NCI-H2171 (cell line): ENCODE results near the gene ARID3C.

Experiments
- DNase-seq: peaks from one replicate; lab custom pipeline; 2025; lab: John Stamatoyannopoulos, UW

ARID3C gene

DNA sequence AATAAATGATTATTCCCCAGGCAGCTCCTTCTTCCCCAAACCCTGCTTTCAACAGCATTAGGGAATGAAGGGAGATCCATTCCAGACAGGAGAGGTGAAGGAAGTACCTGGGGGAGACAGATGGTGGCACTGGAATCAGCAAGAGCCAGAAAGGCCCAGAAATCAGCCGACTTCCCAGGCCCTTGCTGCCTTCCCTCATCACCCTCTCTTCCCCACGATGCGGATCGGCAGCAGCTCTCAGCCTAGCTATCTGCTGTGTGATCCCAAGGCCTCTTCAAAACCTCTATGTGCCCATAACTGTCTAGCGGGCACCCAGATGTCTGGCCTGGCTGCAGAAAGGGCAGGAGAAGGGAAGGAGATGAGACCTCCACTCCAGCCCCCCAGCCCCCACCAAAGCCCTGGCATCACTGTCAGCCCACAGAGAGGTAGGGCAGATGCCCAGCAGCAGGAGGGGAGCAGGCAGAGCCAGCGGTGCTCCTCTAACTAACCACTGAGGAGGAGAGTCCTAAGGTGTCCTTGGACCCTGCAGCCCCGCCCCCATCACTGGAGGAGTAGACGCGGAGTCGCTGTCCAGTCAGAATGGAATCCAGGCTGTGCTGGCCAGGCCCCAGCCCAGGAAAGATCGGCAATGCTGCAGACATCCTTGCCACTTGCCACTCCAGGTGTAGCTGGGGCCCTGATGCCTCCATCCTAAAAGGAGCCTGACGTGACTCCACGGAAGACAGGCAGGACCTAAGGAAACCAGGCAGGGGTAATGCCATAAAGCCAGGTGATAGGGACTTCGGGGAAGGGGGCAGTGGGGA lies 52.1 kb downstream of the ARID3C start:
- DNase-seq: no peak

DNA sequence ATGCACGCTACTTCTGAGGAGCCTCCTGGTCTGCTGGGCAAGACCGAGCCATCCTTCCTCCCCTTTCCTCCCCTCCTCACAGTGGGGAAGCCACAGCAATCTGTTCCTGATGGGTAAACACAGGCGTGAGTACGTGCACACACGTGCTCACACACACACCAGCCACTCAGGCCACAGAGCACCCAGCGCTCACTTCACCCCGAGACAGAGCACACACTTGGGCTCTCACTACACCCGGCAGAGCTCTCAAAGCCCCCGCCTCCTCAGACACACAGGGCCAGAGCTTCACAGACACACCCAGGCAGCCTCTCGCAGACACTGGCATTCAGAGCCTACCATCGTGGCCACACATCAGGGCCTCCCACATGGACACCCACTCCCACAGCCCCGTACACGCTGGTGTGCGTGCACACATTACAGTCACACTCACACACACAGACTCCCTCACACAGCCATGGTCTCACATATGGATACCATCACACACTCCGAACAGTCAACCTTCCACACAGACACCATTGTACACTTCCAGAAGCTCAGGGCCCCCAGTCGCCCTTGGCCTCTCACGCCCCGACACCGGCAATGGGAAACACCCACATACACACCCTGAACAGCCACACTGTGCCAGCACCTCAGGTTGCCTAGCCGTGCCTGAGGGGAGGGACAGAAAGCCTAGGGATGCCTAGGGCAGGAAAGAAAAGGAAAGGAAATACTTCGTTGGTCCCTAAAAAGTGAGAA lies 52.8 kb downstream of the ARID3C start:
- DNase-seq: no peak

DNA sequence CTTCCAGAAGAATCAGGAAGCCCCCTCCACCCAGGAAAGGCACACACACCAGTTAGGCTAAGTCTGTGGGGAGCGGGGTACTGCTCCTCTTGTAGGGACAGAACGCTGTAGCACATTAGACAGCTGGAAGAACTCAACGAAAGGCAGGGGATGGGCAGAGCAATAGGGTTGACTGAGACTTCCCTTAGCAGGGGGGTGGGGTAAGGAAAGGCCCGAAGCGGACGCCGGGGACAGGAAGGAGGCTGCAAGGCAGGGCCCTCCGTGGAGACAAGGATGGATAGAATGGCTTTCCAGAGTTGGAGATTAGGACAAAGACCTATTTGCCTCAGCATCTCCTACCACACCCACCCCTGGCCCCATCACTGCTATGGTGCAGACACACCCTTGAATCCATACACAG lies 53.6 kb downstream of the ARID3C start:
- no peak for DNase-seq

DNA sequence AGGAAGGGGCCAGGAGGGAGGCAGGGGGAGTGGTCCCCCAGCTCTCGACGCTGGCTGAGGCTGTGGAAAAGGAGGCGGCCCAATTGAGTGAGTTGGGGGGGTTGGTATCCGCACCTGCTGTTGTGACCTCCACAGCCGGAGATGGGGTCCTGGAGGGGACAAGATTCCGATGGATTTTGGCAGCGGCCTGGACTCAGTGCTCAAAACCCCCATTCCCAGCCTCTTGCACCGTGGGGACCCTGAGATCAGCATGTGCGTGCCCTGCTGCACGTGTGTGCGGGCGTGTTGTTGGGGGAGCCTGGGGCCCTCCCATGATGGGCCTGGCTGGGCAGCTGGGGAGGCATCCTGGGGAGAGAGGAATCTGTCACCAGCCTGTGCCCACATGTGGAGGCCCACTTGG lies 54.3 kb downstream of the ARID3C start:
- DNase-seq: no peak

DNA sequence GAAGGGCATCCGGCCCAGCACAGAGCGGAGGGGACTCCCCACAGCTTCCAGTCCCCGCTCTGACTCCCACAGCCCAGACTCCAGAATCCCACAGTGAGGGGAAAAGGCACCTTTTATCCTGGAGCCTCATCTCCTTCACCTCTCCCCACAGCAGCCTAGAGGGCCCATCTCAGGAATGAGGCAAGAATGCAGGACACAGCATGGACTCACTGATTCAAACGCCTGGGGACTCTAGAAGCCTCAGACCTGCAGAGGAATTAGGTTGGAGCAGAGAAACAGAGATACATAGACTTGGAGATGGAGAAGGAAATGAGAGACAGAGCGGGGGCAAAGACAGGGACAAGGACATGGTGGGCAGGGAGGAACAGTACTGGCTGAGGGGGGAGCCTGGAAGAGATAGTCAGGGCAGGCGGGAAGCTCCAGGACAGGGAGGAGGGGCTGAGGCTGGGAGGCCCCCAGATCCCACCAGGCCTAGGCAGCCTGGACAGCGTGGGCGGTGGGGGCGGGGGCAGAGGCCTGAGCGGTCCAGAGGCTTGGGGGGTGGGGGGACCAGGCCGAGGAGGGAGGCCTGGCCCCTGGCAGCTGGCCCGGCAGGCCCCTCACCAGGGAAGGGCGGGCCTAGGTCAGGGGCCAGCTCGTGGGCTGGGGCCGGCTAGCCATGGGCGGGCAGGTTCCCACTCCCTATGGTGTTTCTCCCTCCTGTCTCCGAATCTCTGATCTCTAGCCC lies 55.1 kb downstream of the ARID3C start:
- no peak for DNase-seq

DNA sequence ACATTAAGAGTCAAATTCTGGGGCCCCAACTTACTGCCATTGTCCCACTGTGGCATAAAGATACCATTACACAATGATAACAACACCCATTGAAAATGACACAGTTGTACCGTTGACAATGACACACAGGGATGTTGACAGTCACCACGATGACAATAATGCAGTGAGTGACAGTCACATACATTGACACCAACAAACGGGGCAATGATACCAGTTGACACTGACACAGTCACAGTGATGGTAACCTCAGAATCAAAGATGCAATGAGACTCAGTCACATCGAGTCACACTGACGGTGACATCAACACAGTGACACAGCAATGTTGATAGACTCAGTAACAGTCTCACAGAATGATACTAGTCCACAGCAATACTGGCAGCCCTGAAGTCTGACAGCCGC lies 56.2 kb downstream of the ARID3C start:
- no peak for DNase-seq

DNA sequence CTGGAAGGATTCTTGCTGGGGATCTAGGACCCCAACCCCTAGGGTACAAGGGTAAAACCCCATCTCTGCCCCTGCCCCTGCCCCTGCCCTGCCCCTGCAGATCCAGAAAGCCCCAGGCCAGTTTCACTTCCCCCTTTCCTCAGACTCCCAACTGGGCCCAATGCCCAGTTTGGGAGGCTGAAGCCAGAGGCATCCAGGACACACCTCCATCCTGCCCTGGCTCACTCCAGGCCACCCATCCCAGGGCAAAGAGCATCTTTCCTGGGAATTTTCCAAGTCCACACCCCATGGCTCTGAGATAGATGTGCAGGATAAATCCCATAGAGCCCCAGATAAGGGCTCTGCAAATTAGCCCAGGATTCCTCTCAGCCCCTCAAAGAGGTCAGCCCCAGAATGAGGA lies 56.8 kb downstream of the ARID3C start:
- DNase-seq: no peak

DNA sequence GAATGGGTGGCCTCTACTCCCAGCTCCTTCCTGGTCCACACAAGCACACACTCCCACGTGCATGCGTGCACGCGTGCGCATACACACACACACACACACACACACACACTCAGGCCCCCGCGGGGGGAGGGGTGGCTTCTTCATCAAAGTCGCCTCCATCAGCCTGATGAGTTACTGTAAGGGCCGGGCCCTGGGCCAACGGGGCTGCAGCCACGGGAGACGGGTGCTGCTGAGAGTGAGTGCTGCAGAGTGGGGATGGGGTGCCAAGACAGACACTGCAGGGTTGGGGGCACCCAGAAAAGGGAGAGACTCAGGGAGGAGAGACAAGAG lies 57.4 kb downstream of the ARID3C start:
- DNase-seq: no peak
